NCI-H748 (cell line): Measurements from ENCODE around the gene IL18RAP.

Source experiments
- DNase-seq: peaks from one replicate; lab custom pipeline; 2025; ENCODE audit not compliant: unreplicated experiment; lab: John Stamatoyannopoulos, UW

The IL18RAP gene

GRCh38 chr2:102455061-102455670, 32.2 kb downstream of the IL18RAP start:
- DNase-seq: no peak

GRCh38 chr2:102460467-102460866, 37.5 kb downstream of the IL18RAP start:
- DNase-seq: no peak

GRCh38 chr2:102461188-102461587, 38.2 kb downstream of the IL18RAP start:
- DNase-seq: no peak

- peak; percentile 3 for DNase-seq
These were observed 40.2 kb downstream of the IL18RAP start for GRCh38 chr2:102463160-102463559.

- no peak for DNase-seq
These were observed 47.2 kb downstream of the IL18RAP start for GRCh38 chr2:102470168-102470567.

- peak; percentile 26 for DNase-seq
These were observed 50.1 kb downstream of the IL18RAP start, which contains the start of gene SLC9A4 for GRCh38 chr2:102473020-102473419. Gene SLC9A4, plus strand, starts transcription at chr2:102473226. Its CDS starts 534 bp downstream, at chr2:102473760.

GRCh38 chr2:102473631-102474030, 50.7 kb downstream of the IL18RAP start:
- DNase-seq: no peak

GRCh38 chr2:102474785-102475184, 51.8 kb downstream of the IL18RAP start:
- no peak for DNase-seq

GRCh38 chr2:102478686-102479470, 55.9 kb downstream of the IL18RAP start:
- no peak for DNase-seq

- DNase-seq: no peak
These were observed 57.6 kb downstream of the IL18RAP start for GRCh38 chr2:102480285-102481195.

- no peak for DNase-seq
These were observed 59.0 kb downstream of the IL18RAP start for GRCh38 chr2:102481931-102482330.

GRCh38 chr2:102483086-102483485, 60.1 kb downstream of the IL18RAP start:
- no peak for DNase-seq

- DNase-seq: no peak
These were observed 61.5 kb downstream of the IL18RAP start for GRCh38 chr2:102484310-102485061.

GRCh38 chr2:102485147-102485785, 62.3 kb downstream of the IL18RAP start:
- no peak for DNase-seq

- DNase-seq: no peak
These were observed 64.2 kb downstream of the IL18RAP start for GRCh38 chr2:102486941-102487702.

GRCh38 chr2:102487761-102488462, 65.0 kb downstream of the IL18RAP start:
- DNase-seq: no peak

- DNase-seq: no peak
These were observed 66.7 kb downstream of the IL18RAP start for GRCh38 chr2:102489646-102490045.

- no peak for DNase-seq
These were observed 69.0 kb downstream of the IL18RAP start for GRCh38 chr2:102492006-102492405.

- no peak for DNase-seq
These were observed 71.6 kb downstream of the IL18RAP start for GRCh38 chr2:102494570-102494969.
